RWPE2 (cell line): ENCODE results near the gene LYPD8.
"Not testable (repeated sequence)": the region's sequence is repeated elsewhere in the genome, so short reads cannot be mapped to it uniquely, and the experiment has no call there.

Experiments used
- ATAC-seq: fragments of 200-7000 bp; cut with Tn5 transposase; 3 replicates; pipeline ENCODE4 v1.9.1; 2021; ENCODE audit warnings: low read depth
- DNase-seq: peaks from one replicate; pipeline ENCODE4 v3.0.0-alpha.2; 2020; ENCODE audit warnings: low spot score
- H3K27ac ChIP-seq: fragments of 450-650 bp; 2 replicates; pipeline ENCODE4 v1.5.1; 2017; ENCODE audit warnings: mild to moderate bottlenecking; ENCODE audit not compliant: poor library complexity, severe bottlenecking
- H3K27me3 ChIP-seq: fragments of 250-450 bp; sonication (Bioruptor Pico); 2 replicates; pipeline ENCODE4 v1.5.1; 2021; ENCODE audit warnings: mild to moderate bottlenecking, moderate library complexity; ENCODE audit not compliant: insufficient read depth, poor library complexity, severe bottlenecking
- H3K36me3 ChIP-seq: fragments of 250-450 bp; sonication (Bioruptor Pico); 2 replicates; pipeline ENCODE4 v1.5.1; 2020; ENCODE audit warnings: low read depth, mild to moderate bottlenecking, moderate library complexity
- H3K4me1 ChIP-seq: fragments of 250-450 bp; sonication (Bioruptor Pico); 2 replicates; pipeline ENCODE4 v1.5.1; 2021; ENCODE audit warnings: mild to moderate bottlenecking, moderate library complexity; ENCODE audit not compliant: insufficient read depth, poor library complexity, severe bottlenecking
- H3K4me3 ChIP-seq: fragments of 250-450 bp; sonication (Bioruptor Pico); 2 replicates; pipeline ENCODE4 v1.5.1; 2021; ENCODE audit warnings: mild to moderate bottlenecking, moderate library complexity; ENCODE audit not compliant: severe bottlenecking
- H3K9me3 ChIP-seq: fragments of 250-450 bp; sonication (Bioruptor Pico); 2 replicates; pipeline ENCODE4 v1.5.1; 2021; ENCODE audit warnings: mild to moderate bottlenecking, moderate library complexity; ENCODE audit not compliant: severe bottlenecking
- CTCF ChIP-seq: fragments of 450-650 bp; IDR thresholded peaks from one replicate; pipeline ENCODE4 v1.5.1; 2017; ENCODE audit warnings: mild to moderate bottlenecking, moderate library complexity; ENCODE audit not compliant: poor library complexity, severe bottlenecking

Gene LYPD8

DNA sequence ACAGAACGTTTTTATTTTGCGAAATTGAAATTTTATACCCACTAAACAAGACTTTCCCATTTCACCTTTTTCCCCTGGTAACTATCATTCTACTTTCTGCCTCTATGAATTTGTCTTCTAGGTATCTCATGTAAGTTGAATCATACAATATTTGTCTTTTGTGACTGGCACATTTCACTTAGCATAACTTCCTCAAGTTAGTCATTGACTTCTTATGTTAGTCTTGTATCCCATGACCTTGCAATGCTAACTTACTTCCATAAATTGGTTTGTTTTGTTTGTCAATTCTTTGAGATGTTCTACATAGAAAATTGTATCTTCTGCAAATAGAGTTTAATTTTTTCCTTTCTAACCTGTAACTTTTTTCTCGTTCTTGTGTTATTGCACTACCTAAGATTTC, 43.2 kb upstream of the LYPD8 start:
- TF ChIP-seq CTCF, result no peak
- ATAC-seq, result no peak
- DNase-seq, result no peak
- Histone ChIP-seq H3K36me3 (no peaks in the 10 kb centered on the region), H3K4me3 (no peak overlapping the region), H3K27ac (no peak overlapping the region), H3K27me3 (no peaks in the 10 kb centered on the region), H3K9me3 (no peaks in the 10 kb centered on the region), H3K4me1 (no peaks in the 10 kb centered on the region)

GRCh38 chr1:248794663-248795062, 39.1 kb upstream of the LYPD8 start:
- H3K4me1 ChIP-seq, H3K27ac ChIP-seq, ATAC-seq, H3K36me3 ChIP-seq, H3K4me3 ChIP-seq, H3K27me3 ChIP-seq, DNase-seq, H3K9me3 ChIP-seq: not testable (repeated sequence)

GRCh38 chr1:248793592-248793991, 38.0 kb upstream of the LYPD8 start:
- Histone ChIP-seq H3K27me3 (no peaks in the 10 kb centered on the region), H3K4me3 (no peak overlapping the region), H3K27ac (no peak overlapping the region), H3K9me3 (no peaks in the 10 kb centered on the region), H3K4me1 (no peaks in the 10 kb centered on the region), H3K36me3 (no peaks in the 10 kb centered on the region)
- DNase-seq (no peak), ATAC-seq (no peak)
- no peak for TF ChIP-seq CTCF

DNA sequence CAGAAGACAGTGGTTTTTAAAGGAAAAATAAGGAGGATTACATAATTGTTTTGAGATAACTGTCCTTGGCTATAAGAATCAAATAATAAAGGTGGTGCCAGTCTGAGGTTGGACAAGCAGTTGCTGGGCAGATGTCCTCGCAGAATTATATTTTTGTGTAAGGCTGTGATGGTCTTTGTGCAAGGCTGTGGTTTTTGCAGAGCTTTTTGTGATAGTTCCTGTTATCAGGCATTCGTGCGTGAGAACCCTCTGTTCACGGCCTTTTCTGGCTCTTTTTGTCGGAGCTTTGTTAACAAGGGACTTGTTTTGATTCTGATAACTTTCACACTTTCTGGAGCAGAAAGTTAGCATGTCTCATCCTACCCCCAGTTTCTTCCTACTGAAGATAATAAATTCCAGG, 36.8 kb upstream of the LYPD8 start:
- DNase-seq (no peak), ATAC-seq (no peak)
- H3K36me3 ChIP-seq, result no peaks in the 10 kb centered on the region
- TF ChIP-seq CTCF, result no peak
- H3K4me3 ChIP-seq, result no peak overlapping the region
- H3K27ac ChIP-seq, result no peak overlapping the region
- no peaks in the 10 kb centered on the region for H3K4me1 ChIP-seq
- no peaks in the 10 kb centered on the region for H3K9me3 ChIP-seq
- no peaks in the 10 kb centered on the region for H3K27me3 ChIP-seq

- Histone ChIP-seq H3K36me3 (no peaks in the 10 kb centered on the region), H3K27me3 (no peaks in the 10 kb centered on the region), H3K4me3 (no peak overlapping the region), H3K27ac (no peak overlapping the region), H3K9me3 (no peaks in the 10 kb centered on the region), H3K4me1 (no peaks in the 10 kb centered on the region)
- no peak for DNase-seq
- TF ChIP-seq CTCF, result no peak
- ATAC-seq, result no peak
These were observed 35.5 kb upstream of the LYPD8 start for GRCh38 chr1:248791010-248791409.
